ENCODE results near the gene SERPINB5.
"Not testable (repeated sequence)": the region's sequence is repeated elsewhere in the genome, so short reads cannot be mapped to it uniquely, and the experiment has no call there.

Gene SERPINB5

DNA sequence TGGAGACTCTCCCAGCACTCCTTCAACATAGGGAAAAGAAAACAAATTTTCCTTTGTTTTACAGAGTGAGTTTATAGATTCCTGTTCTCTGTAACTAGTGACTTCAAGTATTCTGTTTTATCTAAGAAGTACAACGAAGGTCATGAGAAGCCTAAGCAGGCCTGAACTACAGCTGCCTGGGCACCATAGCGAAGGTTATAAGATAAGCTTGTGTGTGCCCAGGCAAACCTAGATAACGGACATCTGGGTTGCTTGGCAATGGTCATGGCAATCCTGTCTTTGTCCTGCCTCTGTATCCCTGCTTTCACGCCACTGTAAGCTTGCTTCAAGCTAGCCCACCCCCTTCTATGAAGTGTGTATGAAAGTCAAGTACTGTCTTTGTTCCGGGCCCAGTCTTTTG is 24.0 kb upstream of the SERPINB5 start:
- H3K9me3 Mint-ChIP-seq; H3K4me3 Mint-ChIP-seq; H3K36me3 Mint-ChIP-seq; ATAC-seq; H3K27ac Mint-ChIP-seq; DNase-seq (ENCODE audit: low spot score in 2 of 2); H3K4me1 Mint-ChIP-seq: not testable (repeated sequence)

GRCh38 chr18:63454497-63454896 is 22.3 kb upstream of the SERPINB5 start:
- Mint-ChIP-seq H3K4me3 (no peak overlapping the region), H3K4me1 (no peaks in the 10 kb centered on the region)

DNA sequence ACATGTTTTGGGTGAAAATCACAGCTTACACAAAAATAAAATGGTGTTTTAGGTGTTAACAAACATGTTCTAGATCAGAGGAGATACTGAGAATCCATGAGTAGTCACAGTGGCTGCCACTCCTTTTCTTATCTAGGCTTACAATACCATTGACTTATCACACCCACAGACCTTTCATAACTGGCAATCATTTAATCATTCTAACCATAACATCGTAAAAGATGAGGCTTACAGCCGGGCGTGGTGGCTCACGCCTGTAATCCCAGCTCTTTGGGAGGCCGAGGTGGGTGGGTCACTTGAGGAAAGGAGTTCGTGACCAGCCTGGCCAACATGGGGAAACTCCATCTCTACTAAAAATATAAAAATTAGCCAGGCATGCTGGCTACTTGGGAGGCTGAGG is 18.8 kb upstream of the SERPINB5 start:
- no peak for ATAC-seq
- H3K4me3 Mint-ChIP-seq: no peak overlapping the region
- no peaks in the 10 kb centered on the region for H3K36me3 Mint-ChIP-seq
- no peaks in the 10 kb centered on the region for H3K9me3 Mint-ChIP-seq
- no peaks in the 10 kb centered on the region for H3K4me1 Mint-ChIP-seq
- no peak overlapping the region for H3K27ac Mint-ChIP-seq
- no peak for DNase-seq (ENCODE audit: low spot score in 2 of 2)

More at GRCh38 chr18:63454497-63454896, 22.3 kb upstream of the SERPINB5 start:
- DNase-seq (ENCODE audit: low spot score in 2 of 2) (no peak), ATAC-seq (no peak)
- Mint-ChIP-seq H3K36me3 (no peaks in the 10 kb centered on the region), H3K9me3 (no peaks in the 10 kb centered on the region), H3K27ac (no peak overlapping the region)

DNA sequence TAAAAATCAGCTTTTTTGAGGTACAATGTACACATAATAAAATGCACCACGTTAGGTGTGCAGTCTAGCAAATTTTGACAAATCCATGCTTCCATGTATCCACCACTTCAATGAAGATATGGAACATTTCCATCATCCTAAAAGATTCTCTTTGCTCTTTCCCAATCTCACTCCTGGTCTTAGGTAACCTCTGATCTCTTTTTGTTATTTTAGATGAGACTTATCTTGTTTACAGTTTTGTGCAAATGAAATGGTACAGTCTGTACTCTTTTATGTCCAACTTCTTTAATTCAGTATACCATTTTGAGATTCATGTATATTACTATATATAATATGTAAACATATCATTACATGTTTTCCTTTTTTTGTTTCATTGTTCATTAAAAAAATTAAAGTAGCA is 16.3 kb upstream of the SERPINB5 start:
- ATAC-seq: no peak
- no peak overlapping the region for H3K27ac Mint-ChIP-seq
- peaks cover 6% of the 10 kb centered on the region for H3K4me1 Mint-ChIP-seq
- H3K9me3 Mint-ChIP-seq: no peaks in the 10 kb centered on the region
- H3K36me3 Mint-ChIP-seq: no peaks in the 10 kb centered on the region
- H3K4me3 Mint-ChIP-seq: no peak overlapping the region
- DNase-seq (ENCODE audit: low spot score in 2 of 2): no peak

DNA sequence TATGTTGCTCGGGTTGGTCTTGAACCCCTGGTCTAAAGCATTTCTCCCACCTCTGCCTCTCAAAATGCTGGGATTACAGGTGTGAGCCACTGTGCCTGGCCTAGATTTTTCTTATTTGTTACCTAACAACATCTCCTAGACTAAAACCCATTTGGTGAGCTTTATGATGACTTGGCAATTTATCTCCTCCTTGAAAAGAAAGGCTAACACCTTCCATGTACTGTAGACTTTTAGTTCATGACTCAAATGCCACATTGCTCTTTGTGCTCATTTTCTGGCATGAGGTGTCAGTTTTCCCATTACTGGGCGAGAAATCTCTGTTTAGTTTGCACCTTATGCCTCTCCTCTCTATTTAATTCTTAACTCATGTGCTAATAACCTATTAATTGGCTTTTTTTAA is 12.3 kb upstream of the SERPINB5 start:
- Mint-ChIP-seq H3K9me3 (no peaks in the 10 kb centered on the region), H3K36me3 (no peaks in the 10 kb centered on the region), H3K27ac (peak overlapping the region; percentile 12), H3K4me1 (peaks cover 6% of the 10 kb centered on the region), H3K4me3 (no peak overlapping the region)
- ATAC-seq (peak; percentile 52), DNase-seq (ENCODE audit: low spot score in 2 of 2) (no peak)

DNA sequence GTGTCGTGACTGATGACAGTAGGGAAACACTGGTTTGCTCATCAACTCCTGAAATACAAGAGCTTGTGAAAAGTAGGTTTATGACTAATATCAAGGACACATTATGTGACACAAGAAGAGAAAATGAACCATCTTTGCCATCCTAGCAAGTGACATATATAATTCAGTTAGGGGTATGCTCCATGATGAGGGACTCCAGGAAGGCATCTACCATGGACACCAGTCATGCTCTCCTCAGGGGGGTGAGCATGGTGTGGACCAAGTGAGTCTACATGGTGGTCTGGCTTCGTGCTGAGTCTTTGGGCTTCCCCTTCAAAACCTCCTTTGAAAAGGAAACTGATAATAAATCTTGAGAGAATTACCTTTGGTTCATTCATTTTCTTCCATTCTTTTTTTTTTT is 11.7 kb upstream of the SERPINB5 start:
- Mint-ChIP-seq H3K4me1 (peaks cover 6% of the 10 kb centered on the region), H3K36me3 (no peaks in the 10 kb centered on the region), H3K4me3 (no peak overlapping the region), H3K9me3 (no peaks in the 10 kb centered on the region), H3K27ac (peak overlapping the region; percentile 12)
- DNase-seq (ENCODE audit: low spot score in 2 of 2) (no peak), ATAC-seq (peak; percentile 92)

DNA sequence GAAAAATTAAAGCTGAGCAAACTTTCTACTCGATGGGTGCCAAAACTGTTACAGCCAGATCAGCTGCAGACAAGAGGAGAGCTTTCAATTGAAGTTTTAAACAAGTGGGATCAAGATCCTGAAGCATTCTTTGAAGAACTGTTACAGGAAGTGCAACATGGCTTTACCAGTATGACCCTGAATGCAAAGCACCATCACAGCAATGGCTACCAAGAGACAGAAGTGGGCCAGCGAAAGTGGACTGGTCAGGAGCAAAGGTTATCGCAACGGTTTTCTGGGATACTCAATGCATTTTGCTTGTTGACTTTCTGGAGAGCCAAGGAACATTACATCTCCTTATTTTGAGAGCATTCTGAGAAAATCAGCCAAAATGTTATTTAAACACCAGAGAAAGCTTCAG is 9.1 kb upstream of the SERPINB5 start:
- no peaks in the 10 kb centered on the region for H3K9me3 Mint-ChIP-seq
- H3K4me3 Mint-ChIP-seq: no peak overlapping the region
- no peak for DNase-seq (ENCODE audit: low spot score in 2 of 2)
- no peak for ATAC-seq
- H3K4me1 Mint-ChIP-seq: peaks cover 6% of the 10 kb centered on the region
- H3K27ac Mint-ChIP-seq: no peak overlapping the region
- no peaks in the 10 kb centered on the region for H3K36me3 Mint-ChIP-seq

GRCh38 chr18:63468575-63468974 is 8.2 kb upstream of the SERPINB5 start:
- DNase-seq (ENCODE audit: low spot score in 2 of 2) (no peak), ATAC-seq (no peak)
- H3K4me3 Mint-ChIP-seq: no peak overlapping the region
- no peak overlapping the region for H3K27ac Mint-ChIP-seq
- peaks cover 6% of the 10 kb centered on the region for H3K4me1 Mint-ChIP-seq
- no peaks in the 10 kb centered on the region for H3K9me3 Mint-ChIP-seq
- no peaks in the 10 kb centered on the region for H3K36me3 Mint-ChIP-seq

- no peak for DNase-seq (ENCODE audit: low spot score in 2 of 2)
- Mint-ChIP-seq H3K4me1 (no peaks in the 10 kb centered on the region), H3K36me3 (no peaks in the 10 kb centered on the region), H3K27ac (no peak overlapping the region), H3K9me3 (no peaks in the 10 kb centered on the region), H3K4me3 (no peak overlapping the region)
- ATAC-seq: no peak
Observed at GRCh38 chr18:63470751-63471150, 6.0 kb upstream of the SERPINB5 start.

DNA sequence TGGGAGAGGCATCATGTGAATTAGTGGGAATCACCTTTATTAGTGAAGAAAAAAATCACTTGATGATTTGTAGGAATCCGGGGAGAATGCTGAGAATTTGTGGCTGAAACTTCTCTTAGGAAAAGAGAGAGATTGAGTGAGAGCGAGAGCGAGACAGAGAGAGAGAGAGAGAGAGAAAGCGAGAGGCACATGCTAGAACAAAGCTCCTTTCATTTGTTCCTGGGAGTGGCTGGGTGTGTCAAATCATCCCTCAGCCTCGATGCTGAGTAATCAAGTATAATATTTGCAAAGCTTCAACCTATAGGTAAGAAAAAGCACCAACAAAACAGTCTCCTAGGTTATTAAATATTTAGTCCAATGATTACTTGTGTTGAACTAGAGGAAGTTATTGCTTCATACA is 4.4 kb upstream of the SERPINB5 start:
- Mint-ChIP-seq H3K27ac (no peak overlapping the region), H3K4me1 (no peaks in the 10 kb centered on the region), H3K9me3 (no peaks in the 10 kb centered on the region), H3K36me3 (no peaks in the 10 kb centered on the region), H3K4me3 (no peak overlapping the region)
- no peak for ATAC-seq
- DNase-seq (ENCODE audit: low spot score in 2 of 2): no peak

- Mint-ChIP-seq H3K36me3 (no peaks in the 10 kb centered on the region), H3K9me3 (no peaks in the 10 kb centered on the region), H3K4me3 (no peak overlapping the region), H3K27ac (no peak overlapping the region), H3K4me1 (no peaks in the 10 kb centered on the region)
- DNase-seq (ENCODE audit: low spot score in 2 of 2) (no peak), ATAC-seq (no peak)
Observed at GRCh38 chr18:63477200-63477599, 442 bp downstream of the SERPINB5 start.

GRCh38 chr18:63477968-63478367 is 1.2 kb downstream of the SERPINB5 start:
- DNase-seq (ENCODE audit: low spot score in 2 of 2): no peak
- Mint-ChIP-seq H3K4me1 (no peaks in the 10 kb centered on the region), H3K36me3 (no peaks in the 10 kb centered on the region), H3K9me3 (no peaks in the 10 kb centered on the region), H3K27ac (no peak overlapping the region), H3K4me3 (no peak overlapping the region)
- ATAC-seq: no peak

DNA sequence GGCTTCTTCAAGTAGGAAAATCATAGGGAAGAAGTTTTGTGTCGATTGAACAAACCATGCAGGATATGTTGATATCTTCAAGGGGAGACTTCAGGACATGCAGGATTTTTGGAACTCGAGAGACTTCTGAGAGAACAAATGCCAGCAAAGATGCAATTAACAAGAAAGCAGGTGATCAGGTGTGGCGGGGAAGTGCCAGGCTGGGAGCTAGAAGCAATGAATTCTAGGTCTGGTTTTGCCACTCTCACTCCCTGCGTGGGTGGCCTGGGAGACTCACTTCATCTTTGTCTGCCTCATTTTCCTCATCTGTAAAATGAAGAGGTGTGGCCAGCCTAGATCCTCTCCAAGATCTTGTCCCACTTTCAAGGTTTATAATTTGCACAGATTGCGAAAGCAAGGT is 3.1 kb downstream of the SERPINB5 start:
- H3K36me3 Mint-ChIP-seq: no peaks in the 10 kb centered on the region
- no peaks in the 10 kb centered on the region for H3K4me1 Mint-ChIP-seq
- no peak for ATAC-seq
- no peak overlapping the region for H3K4me3 Mint-ChIP-seq
- H3K27ac Mint-ChIP-seq: no peak overlapping the region
- H3K9me3 Mint-ChIP-seq: no peaks in the 10 kb centered on the region
- no peak for DNase-seq (ENCODE audit: low spot score in 2 of 2)

GRCh38 chr18:63480476-63480875 is 3.7 kb downstream of the SERPINB5 start:
- Mint-ChIP-seq H3K9me3 (no peaks in the 10 kb centered on the region), H3K4me1 (no peaks in the 10 kb centered on the region), H3K36me3 (no peaks in the 10 kb centered on the region), H3K27ac (no peak overlapping the region), H3K4me3 (no peak overlapping the region)
- ATAC-seq: no peak
- DNase-seq (ENCODE audit: low spot score in 2 of 2): no peak

DNA sequence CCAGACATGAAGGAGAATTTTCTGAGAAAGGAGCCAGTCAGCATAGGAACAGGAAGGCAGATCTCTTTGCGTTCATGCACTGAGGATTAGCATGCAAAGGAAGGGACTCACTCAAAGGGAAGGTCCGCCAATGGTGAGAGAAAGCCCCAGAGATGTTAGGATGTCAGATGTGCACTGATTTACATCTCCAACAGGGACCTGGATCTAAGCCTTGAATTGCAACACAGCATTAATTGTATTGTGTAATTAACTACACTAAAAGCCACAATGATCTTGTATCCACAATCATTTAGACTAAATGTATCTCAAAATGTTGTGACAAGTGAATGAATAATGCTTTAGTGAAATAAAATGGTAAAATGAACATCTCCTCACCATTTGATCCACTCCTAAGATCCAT is 4.2 kb downstream of the SERPINB5 start:
- Mint-ChIP-seq H3K9me3 (no peaks in the 10 kb centered on the region), H3K4me1 (no peaks in the 10 kb centered on the region), H3K36me3 (no peaks in the 10 kb centered on the region), H3K4me3 (no peak overlapping the region), H3K27ac (no peak overlapping the region)
- ATAC-seq (no peak), DNase-seq (ENCODE audit: low spot score in 2 of 2) (no peak)

- ATAC-seq: no peak
- Mint-ChIP-seq H3K4me3 (no peak overlapping the region), H3K27ac (no peak overlapping the region), H3K36me3 (no peaks in the 10 kb centered on the region), H3K4me1 (no peaks in the 10 kb centered on the region), H3K9me3 (no peaks in the 10 kb centered on the region)
- no peak for DNase-seq (ENCODE audit: low spot score in 2 of 2)
Observed at GRCh38 chr18:63487676-63488075, 10.9 kb downstream of the SERPINB5 start.

- Mint-ChIP-seq H3K27ac (no peak overlapping the region), H3K4me3 (no peak overlapping the region), H3K9me3 (no peaks in the 10 kb centered on the region), H3K36me3 (no peaks in the 10 kb centered on the region), H3K4me1 (no peaks in the 10 kb centered on the region)
- no peak for DNase-seq (ENCODE audit: low spot score in 2 of 2)
- ATAC-seq: no peak
Observed at GRCh38 chr18:63488160-63488559, 11.4 kb downstream of the SERPINB5 start.
